HEK293T (cell line): ENCODE measurements around the gene HTR7.

ENCODE experiments used
- BHLHE40 ChIP-seq: fragments of 450-650 bp; IDR thresholded peaks from 2 replicates; pipeline ENCODE4 v1.6.1; 2016; ENCODE audit warnings: mild to moderate bottlenecking, moderate library complexity, borderline replicate concordance
- FOXA1 ChIP-seq: fragments of 450-650 bp; IDR thresholded peaks from 2 replicates; pipeline ENCODE4 v1.6.1; 2016; ENCODE audit warnings: mild to moderate bottlenecking
- SP1 ChIP-seq: fragments of 450-650 bp; IDR thresholded peaks from 2 replicates; pipeline ENCODE4 v1.6.1; 2017
- SUZ12 ChIP-seq: fragments of 450-650 bp; IDR thresholded peaks from 2 replicates; pipeline ENCODE4 v1.6.1; 2016; ENCODE audit warnings: mild to moderate bottlenecking

DNA sequence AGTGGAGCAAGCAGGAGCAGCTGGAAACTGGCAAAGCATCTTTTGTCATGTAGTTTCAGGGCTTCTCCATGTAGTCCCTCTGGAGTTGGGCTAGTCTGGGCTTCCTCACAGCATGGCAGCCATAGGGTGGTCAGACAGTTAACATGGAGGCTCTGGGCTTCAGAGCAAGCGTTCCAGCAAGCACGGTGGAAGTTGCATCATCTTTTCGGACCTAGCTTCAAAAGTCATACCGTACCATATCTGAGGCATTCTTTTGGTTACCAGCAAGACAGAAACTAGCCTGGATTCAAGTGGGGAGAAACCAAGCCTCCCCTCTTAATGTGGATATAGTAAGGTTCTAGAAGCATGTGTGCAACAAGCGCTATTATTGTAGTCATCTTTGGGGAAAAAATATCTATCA, 135.0 kb downstream of the HTR7 start:
- no peak for TF ChIP-seq SP1
- TF ChIP-seq FOXA1: no peak
- no peak for TF ChIP-seq SUZ12
- TF ChIP-seq BHLHE40: no peak
